ENCODE results near the gene PPP2R2C.

PPP2R2C gene

GRCh38 chr4:6422866-6423265, 49.5 kb downstream of the PPP2R2C start:
- no peak for DNase-seq (ENCODE audit: low read depth)

GRCh38 chr4:6422105-6422504, 50.3 kb downstream of the PPP2R2C start:
- DNase-seq (ENCODE audit: low read depth) = no peak

- DNase-seq (ENCODE audit: low read depth) = no peak
Measured at GRCh38 chr4:6421397-6421796, 51.0 kb downstream of the PPP2R2C start.

- DNase-seq (ENCODE audit: low read depth) = no peak
Measured at GRCh38 chr4:6420972-6421371, 51.4 kb downstream of the PPP2R2C start.

- DNase-seq (ENCODE audit: low read depth) = no peak
Measured at GRCh38 chr4:6420036-6420435, 52.4 kb downstream of the PPP2R2C start.

- DNase-seq (ENCODE audit: low read depth) = no peak
Measured at GRCh38 chr4:6419452-6420028, 52.9 kb downstream of the PPP2R2C start.

- DNase-seq (ENCODE audit: low read depth) = no peak
Measured at GRCh38 chr4:6418193-6418755, 54.1 kb downstream of the PPP2R2C start.

GRCh38 chr4:6417516-6418050, 54.8 kb downstream of the PPP2R2C start:
- no peak for DNase-seq (ENCODE audit: low read depth)

GRCh38 chr4:6416518-6417286, 55.7 kb downstream of the PPP2R2C start:
- no peak for DNase-seq (ENCODE audit: low read depth)

- no peak for DNase-seq (ENCODE audit: low read depth)
Measured at GRCh38 chr4:6415031-6415705, 57.2 kb downstream of the PPP2R2C start.

GRCh38 chr4:6414578-6414977, 57.8 kb downstream of the PPP2R2C start:
- DNase-seq (ENCODE audit: low read depth) = no peak

GRCh38 chr4:6410664-6411063, 61.8 kb downstream of the PPP2R2C start:
- no peak for DNase-seq (ENCODE audit: low read depth)

GRCh38 chr4:6410068-6410467, 62.3 kb downstream of the PPP2R2C start:
- DNase-seq (ENCODE audit: low read depth) = no peak

- no peak for DNase-seq (ENCODE audit: low read depth)
Measured at GRCh38 chr4:6409381-6409780, 63.0 kb downstream of the PPP2R2C start.

- DNase-seq (ENCODE audit: low read depth) = no peak
Measured at GRCh38 chr4:6408263-6408662, 64.2 kb downstream of the PPP2R2C start.

- no peak for DNase-seq (ENCODE audit: low read depth)
Measured at GRCh38 chr4:6405397-6405706, 67.1 kb downstream of the PPP2R2C start.

- no peak for DNase-seq (ENCODE audit: low read depth)
Measured at GRCh38 chr4:6404611-6405396, 67.6 kb downstream of the PPP2R2C start.

- no peak for DNase-seq (ENCODE audit: low read depth)
Measured at GRCh38 chr4:6403400-6403685, 69.1 kb downstream of the PPP2R2C start.

- DNase-seq (ENCODE audit: low read depth) = no peak
Measured at GRCh38 chr4:6402566-6403399, 69.6 kb downstream of the PPP2R2C start.

- no peak for DNase-seq (ENCODE audit: low read depth)
Measured at GRCh38 chr4:6401797-6402196, 70.6 kb downstream of the PPP2R2C start.

GRCh38 chr4:6396696-6397236, 75.6 kb downstream of the PPP2R2C start:
- no peak for DNase-seq (ENCODE audit: low read depth)

All from GM04504 (cell line).